ENCODE data around the gene MAJIN.
A peak's percentile ranks its signal among the peaks of the same experiment; 100 is the strongest.

The MAJIN gene, protein sequence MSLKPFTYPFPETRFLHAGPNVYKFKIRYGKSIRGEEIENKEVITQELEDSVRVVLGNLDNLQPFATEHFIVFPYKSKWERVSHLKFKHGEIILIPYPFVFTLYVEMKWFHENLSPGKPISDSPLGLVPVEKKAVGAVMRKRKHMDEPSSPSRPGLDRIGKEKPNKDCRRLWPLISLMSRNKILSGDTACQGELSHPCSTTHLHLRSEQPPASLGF

DNA sequence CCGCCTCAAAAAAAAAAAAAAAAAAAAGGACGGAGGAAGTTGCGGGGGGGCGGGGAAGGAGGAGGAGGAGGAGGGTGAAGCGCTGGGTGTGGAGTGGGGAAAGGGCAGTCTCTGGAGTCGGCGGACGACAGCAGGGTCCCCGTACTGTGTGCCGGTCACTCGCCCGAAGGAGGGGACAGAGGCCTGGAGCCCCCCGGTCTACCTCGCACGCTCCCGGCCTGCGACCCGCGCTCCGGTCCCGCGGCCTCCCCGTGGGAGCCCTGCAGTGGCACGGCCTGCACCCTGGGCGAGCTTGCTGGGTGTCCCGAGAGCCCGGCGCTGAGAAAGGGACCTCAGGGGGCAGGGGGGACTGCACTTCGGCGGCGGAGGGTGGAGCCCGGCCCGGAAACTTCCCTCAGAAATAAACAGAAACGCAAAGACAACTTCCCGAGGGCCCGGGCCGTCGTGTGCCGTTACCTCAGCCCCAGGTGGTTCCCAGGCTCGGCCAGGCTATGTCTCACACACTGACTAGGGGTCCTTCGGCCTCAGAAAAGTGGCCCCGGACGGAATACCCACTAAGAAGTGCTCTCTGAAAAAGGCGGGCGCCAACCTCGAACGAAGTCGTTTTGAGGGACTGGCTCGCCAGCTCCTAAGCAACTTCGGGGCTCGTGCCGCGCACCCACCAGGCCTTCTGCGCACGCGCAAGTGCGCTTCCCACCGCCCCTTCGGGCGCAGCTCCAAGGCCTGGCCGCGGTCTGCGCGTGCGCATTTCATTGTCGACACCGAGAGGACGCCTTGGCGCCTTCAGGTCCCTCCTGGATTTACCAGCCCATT is at the start of gene MAJIN:
TSS of gene MAJIN (minus strand) at position 688 of the 813 bp plus-strand sequence. CDS start 12,703 bp downstream, outside the sequence.
- DNase-seq (ENCODE audit: low read depth): peak; percentile 81
- peak within 1 kb of the TSS; percentile 40 for H3K4me3 ChIP-seq (replicated peaks; ENCODE audit: low read depth, low read length)

DNA sequence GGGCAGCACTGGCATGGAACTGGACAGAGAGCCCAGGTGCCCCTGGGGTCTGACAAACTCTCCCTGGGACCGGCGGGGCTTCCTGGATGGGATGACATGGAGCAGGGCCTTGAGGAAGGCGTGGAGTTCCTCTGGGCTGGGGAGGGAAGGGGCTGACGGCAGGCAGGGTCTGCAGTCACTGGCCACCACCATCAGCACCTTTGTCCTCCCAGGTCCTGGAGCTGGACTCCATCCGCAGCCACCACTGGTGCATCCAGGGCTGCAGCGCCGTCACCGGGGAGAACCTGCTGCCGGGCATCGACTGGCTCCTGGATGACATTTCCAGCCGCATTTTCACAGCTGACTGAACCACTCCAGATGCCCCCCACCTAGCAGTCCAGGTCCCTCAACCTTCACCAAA is 49.6 kb upstream of the MAJIN start:
- no peak for TF ChIP-seq CTCF (IDR thresholded peaks at IDR 0.05; ENCODE audit: low read length, missing control alignments)
- no peak for DNase-seq (ENCODE audit: low read depth)
- no peak overlapping the region for H3K4me3 ChIP-seq (replicated peaks; ENCODE audit: low read depth, low read length)

More for the DNA sequence above, at the start of gene MAJIN:
- TF ChIP-seq CTCF (IDR thresholded peaks at IDR 0.05; ENCODE audit: low read length, missing control alignments): no peak

- no peak for TF ChIP-seq CTCF (IDR thresholded peaks at IDR 0.05; ENCODE audit: low read length, missing control alignments)
- DNase-seq (ENCODE audit: low read depth): no peak
- H3K4me3 ChIP-seq (replicated peaks; ENCODE audit: low read depth, low read length): no peak overlapping the region
These were observed 49.1 kb upstream of the MAJIN start for GRCh38 chr11:65021003-65021402.

DNA sequence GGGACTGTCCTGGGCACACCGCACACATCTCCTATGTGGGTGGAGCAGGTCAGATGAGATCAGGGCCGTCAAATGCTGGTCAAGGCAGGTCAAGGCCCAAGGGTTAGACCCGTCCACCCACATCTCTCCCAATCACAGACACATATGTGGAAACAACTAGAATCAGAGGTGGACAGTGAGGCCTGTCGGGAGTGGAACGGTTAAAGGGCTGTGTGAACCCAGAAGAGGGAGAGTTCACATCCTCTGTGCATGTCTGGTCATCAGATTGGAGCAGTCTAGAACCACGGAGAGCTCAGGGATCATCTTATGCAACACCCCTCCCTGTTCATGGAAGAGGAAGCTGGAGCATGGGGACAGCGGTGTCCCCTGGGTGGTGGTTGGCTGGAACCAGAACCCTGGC is 47.9 kb upstream of the MAJIN start:
- no peak for TF ChIP-seq CTCF (IDR thresholded peaks at IDR 0.05; ENCODE audit: low read length, missing control alignments)
- DNase-seq (ENCODE audit: low read depth): no peak
- H3K4me3 ChIP-seq (replicated peaks; ENCODE audit: low read depth, low read length): no peak overlapping the region

DNA sequence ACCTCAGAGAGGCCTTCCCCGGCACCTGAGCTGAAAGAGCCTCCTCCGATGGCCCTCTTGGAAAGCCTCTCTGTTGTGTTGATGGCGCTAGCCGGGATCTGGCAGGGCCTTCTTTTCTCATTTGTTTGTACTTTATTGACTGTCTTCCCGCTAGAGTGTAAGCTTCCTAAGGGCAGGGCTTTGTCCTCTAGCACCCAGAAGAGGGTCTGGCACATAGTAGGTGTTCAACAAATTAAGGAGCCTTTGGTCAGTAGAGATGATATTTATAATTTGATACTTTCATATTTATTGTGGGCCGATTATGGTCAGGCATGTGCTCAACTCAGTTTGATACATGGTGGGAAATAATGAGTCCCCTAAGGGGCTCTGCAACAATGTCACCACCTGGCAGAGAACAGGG is 46.0 kb upstream of the MAJIN start:
- no peak for TF ChIP-seq CTCF (IDR thresholded peaks at IDR 0.05; ENCODE audit: low read length, missing control alignments)
- no peak overlapping the region for H3K4me3 ChIP-seq (replicated peaks; ENCODE audit: low read depth, low read length)
- no peak for DNase-seq (ENCODE audit: low read depth)

DNA sequence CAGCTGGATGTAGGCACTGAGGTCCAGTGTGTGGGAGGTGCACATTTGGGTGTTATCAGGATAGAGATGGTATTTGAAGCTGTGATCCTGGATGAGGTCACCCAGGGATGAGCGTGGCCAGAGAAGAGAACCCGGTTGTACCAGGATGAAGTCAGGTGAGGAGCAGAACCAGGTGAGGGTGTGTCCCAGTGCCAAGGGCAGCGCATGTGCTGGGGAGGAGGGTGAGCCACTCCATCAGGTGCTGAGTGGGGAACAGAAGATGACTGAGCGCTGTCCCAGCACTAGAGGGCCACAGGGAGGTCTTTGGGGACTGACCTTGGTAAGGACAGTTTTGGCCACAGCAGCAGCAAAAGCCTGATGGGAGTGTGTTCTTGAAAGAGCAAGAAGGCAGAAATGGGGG is 44.8 kb upstream of the MAJIN start:
- no peak for DNase-seq (ENCODE audit: low read depth)
- H3K4me3 ChIP-seq (replicated peaks; ENCODE audit: low read depth, low read length): no peak overlapping the region
- TF ChIP-seq CTCF (IDR thresholded peaks at IDR 0.05; ENCODE audit: low read length, missing control alignments): no peak
